Heart left ventricle (tissue), 16 donors: ENCODE measurements around the gene HEBP1. TPM values are rescaled to one million over a fixed set of nuclear protein-coding genes. Genes with fewer than 3 reads are reported as not detected.

Experiments used
- ATAC-seq, 4 donors: fragments of 200-7000 bp; cut with Tn5 transposase; one replicate each; pipeline ENCODE4 v1.9.1; 2020 to 2022; ENCODE audit warnings: moderate library complexity in 4 of 4, mild to moderate bottlenecking in 3 of 4, moderate number of reproducible peaks in 1 of 4
- DNase-seq, 5 donors: peaks; one replicate each; pipeline ENCODE4 v3.0.0-alpha.2; 2020
- H3K27ac ChIP-seq, 12 donors: fragments of 200-600 bp; sonication (generic) in 4 of 12; one replicate each; pipeline versions ENCODE4 v1.5.0 to v1.8.0; 2016 to 2022; ENCODE audit warnings: mild to moderate bottlenecking in 2 of 12
- H3K27me3 ChIP-seq, 9 donors: fragments of 200-600 bp; sonication (generic) in 2 of 9; one replicate each; pipeline versions ENCODE4 v1.5.1 to v1.8.0; 2016 to 2022; ENCODE audit warnings: mild to moderate bottlenecking in 3 of 9
- H3K36me3 ChIP-seq, 9 donors: fragments of 200-600 bp; sonication (generic) in 2 of 9; one replicate each; pipeline versions ENCODE4 v1.5.0 to v1.8.0; 2018 to 2022; ENCODE audit warnings: mild to moderate bottlenecking in 2 of 9
- H3K4me1 ChIP-seq, 12 donors: fragments of 200-600 bp; sonication (generic) in 4 of 12; one replicate each; pipeline versions ENCODE4 v1.5.0 to v1.8.0; 2016 to 2022; ENCODE audit warnings: mild to moderate bottlenecking in 3 of 12
- H3K4me3 ChIP-seq, 12 donors: fragments of 200-600 bp; sonication (generic) in 4 of 12; one replicate each; pipeline versions ENCODE4 v1.5.0 to v1.8.0; 2017 to 2022; ENCODE audit warnings: mild to moderate bottlenecking in 9 of 12, moderate library complexity in 4 of 12
- H3K9me3 ChIP-seq, 12 donors: fragments of 200-600 bp; sonication (generic) in 4 of 12; one replicate each; pipeline versions ENCODE4 v1.5.0 to v1.8.0; 2016 to 2022; ENCODE audit warnings: mild to moderate bottlenecking in 1 of 12
- POLR2A ChIP-seq, 2 donors: fragments of 450-650 bp; IDR thresholded peaks; one replicate each; pipeline ENCODE4 v1.6.1; 2017; ENCODE audit warnings: antibody characterized with exemption in 2 of 2, mild to moderate bottlenecking in 2 of 2, moderate library complexity in 2 of 2
- WGBS, 4 donors: extraction: QIAGEN DNeasy Blood & Tissue Kit in 2 of 4; methylation state at CpG; one replicate each; pipeline versions ENCODE4 v1.1.5 to v1.1.7; 2013 to 2018; 5-methylcytosine and 5-hydroxymethylcytosine counted together
- intact Hi-C, 10 donors: fragments of 100-400 bp; cut with DNase I; formaldehyde crosslinking; loops; one replicate each; pipeline versions ENCODE4 v1.11.1 to v1.14.2; 2022
- long read RNA-seq, 3 donors: library from polyadenylated mRNA; unstranded; transcript quantifications; one replicate each; pipeline ENCODE4 v2.0.0, GENCODE V29; 2020 to 2021
- polyA plus RNA-seq, 2 donors: library from polyadenylated mRNA; stranded (reverse); fragments of 200-250 nt; gene quantifications; one replicate each; pipeline ENCODE4 v1.2.3, GENCODE V29; 2013
- total RNA-seq, 9 donors: library from RNA; depleted of rRNA in 2 of 9; stranded (reverse); fragments of >200 nt in 2 of 9; fragmentation: NEBNext Ultra II Directional in 3 of 9; extraction: Animal tissue kit (Norgen Biotek cat#: 25700) in 3 of 9; gene quantifications; one replicate each; pipeline versions ENCODE4 v1.1.0 to v1.2.4, GENCODE V29; 2016 to 2023
- TF ChIP-seq, protein P1 (sequence below), 12 donors: fragments of 200-600 bp; sonication (generic) in 4 of 12; IDR thresholded peaks; one replicate each; pipeline versions ENCODE4 v1.5.0 to v1.8.0; 2018 to 2022; ENCODE audit warnings: antibody characterized with exemption in 12 of 12, mild to moderate bottlenecking in 5 of 12
- donor health status: ischemic (EF 13 %, LVEDD 7.1; RV severe dilation, severe dysfunction).
- donor health status: healthy with polysubstance abuse.
- donor health status: DM: no; HTN: yes; CAD: no.
- donor health status: DM: no; HTN: no; CAD: no.
- donor health status: ischemic (EF 25% LVEDD 6.9; RV normal size, moderate dysfunction).
- donor health status: ischemic (EF 25% LVEDD 5.7; RV mildly dilated, moderate dysfunction).
- donor health status: healthy.
- donor health status: DM: yes; HTN: yes; CAD: no.
- donor health status: ischemic (EF 35%, LVEDD 5.7; RV mildly dilated, moderate dysfunction).
- donor health status: nonischemic (EF 11% LVEDD 7.7; RV severe dilation, severe dysfunction).
- donor health status: DM: yes; HTN: yes; CAD: no.
- donor health status: PGD.
- donor health status: ischemic (EF 29% LVEDD 5.4; RV normal size, mild dysfunction).
- donor health status: nonischemic (EF 23%, LVEDD 6.1; RV moderate dilation, normal function).

The HEBP1 gene, protein sequence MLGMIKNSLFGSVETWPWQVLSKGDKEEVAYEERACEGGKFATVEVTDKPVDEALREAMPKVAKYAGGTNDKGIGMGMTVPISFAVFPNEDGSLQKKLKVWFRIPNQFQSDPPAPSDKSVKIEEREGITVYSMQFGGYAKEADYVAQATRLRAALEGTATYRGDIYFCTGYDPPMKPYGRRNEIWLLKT
- total RNA-seq = 10 to 100 TPM; 26.3 to 65.3 (median 52.6) TPM
- 10 to 100 TPM; 36.6 to 88.1 TPM for polyA plus RNA-seq
- long read RNA-seq, donor 1, transcript HEBP1-201 (4 exons, 1,173 nt) = major isoform, 66 of 70 reads
- long read RNA-seq, donor 1, partial matches to known transcripts = 1 of 70 reads
- long read RNA-seq, donor 1, other reads (novel, unspliced or antisense) = 2 of 70 reads
- long read RNA-seq, donor 2, transcript HEBP1-201 (4 exons, 1,173 nt) = major isoform, 81 of 83 reads
- long read RNA-seq, donor 2, partial matches to known transcripts = 1 of 83 reads
- long read RNA-seq, donor 2, other reads (novel, unspliced or antisense) = 0 of 83 reads
- long read RNA-seq, donor 3, transcript HEBP1-201 (4 exons, 1,173 nt) = major isoform, 35 of 40 reads
- long read RNA-seq, donor 3, partial matches to known transcripts = 1 of 40 reads
- long read RNA-seq, donor 3, other reads (novel, unspliced or antisense) = 3 of 40 reads

DNA sequence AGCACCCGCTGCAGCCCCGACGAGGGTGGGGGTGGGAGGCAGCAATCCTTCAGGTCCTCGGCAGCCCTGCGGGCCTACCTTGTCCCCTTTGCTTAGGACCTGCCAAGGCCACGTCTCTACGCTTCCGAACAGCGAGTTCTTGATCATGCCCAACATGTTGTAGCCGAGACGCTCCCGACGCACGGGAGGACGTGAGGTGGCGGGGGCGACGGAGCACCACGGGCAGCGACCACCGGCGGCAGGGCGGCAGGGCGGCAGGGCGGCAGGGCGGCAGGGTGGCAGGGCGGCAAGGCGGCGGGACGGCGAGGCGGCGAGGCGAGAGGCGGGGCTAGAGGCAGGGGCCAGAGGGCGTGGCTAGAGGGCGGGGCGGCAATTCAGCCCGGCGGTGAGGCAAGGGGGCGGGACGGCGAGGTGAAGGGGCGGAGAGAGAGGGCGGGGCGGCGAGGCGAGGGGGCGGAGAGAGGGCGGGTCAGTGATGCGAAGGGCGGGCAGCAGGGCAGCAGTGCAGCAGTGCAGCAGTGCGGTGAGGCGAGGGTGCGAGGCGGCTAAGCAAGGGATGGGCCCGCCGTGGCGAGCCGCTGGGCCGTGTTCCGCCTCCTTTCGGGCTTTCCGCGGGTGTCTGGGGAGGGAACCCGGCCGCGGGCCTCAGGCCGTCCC, at the start of gene HEBP1:
TSS of gene HEBP1 (minus strand) at position 307 of the 657 bp plus-strand sequence. CDS start at position 156, 151 bp downstream.
- ATAC-seq (peak; percentile 98 to 99 (median 98)), DNase-seq (peak; percentile 96 to 99 (median 98))
- no peaks in the 10 kb centered on the region for H3K9me3 ChIP-seq
- WGBS, 4 donors = 0 to 1% (median 1%) methylated on average over 38 to 69 of the region's 69 CpGs
- H3K4me1 ChIP-seq = peaks cover 0 to 64% (median 19%) of the 10 kb centered on the region in 12 donors
- no peaks in the 10 kb centered on the region for H3K27me3 ChIP-seq
- H3K36me3 ChIP-seq = no peaks in the 10 kb centered on the region
- H3K27ac ChIP-seq = peak within 1 kb of the TSS; percentile 28 to 98 (median 90)
- intact Hi-C loops = loop anchor here in 8 of 10 donors (2.0 to 10.0 kb wide), 11 partner anchors 37 to 232 kb away; partner anchors contain the start of genes EMP1 (in 1 of the 8) and FAM234B (in 1 of the 8)
- H3K4me3 ChIP-seq = peak within 1 kb of the TSS; percentile 65 to 94 (median 87)
- TF ChIP-seq, protein P1, sequence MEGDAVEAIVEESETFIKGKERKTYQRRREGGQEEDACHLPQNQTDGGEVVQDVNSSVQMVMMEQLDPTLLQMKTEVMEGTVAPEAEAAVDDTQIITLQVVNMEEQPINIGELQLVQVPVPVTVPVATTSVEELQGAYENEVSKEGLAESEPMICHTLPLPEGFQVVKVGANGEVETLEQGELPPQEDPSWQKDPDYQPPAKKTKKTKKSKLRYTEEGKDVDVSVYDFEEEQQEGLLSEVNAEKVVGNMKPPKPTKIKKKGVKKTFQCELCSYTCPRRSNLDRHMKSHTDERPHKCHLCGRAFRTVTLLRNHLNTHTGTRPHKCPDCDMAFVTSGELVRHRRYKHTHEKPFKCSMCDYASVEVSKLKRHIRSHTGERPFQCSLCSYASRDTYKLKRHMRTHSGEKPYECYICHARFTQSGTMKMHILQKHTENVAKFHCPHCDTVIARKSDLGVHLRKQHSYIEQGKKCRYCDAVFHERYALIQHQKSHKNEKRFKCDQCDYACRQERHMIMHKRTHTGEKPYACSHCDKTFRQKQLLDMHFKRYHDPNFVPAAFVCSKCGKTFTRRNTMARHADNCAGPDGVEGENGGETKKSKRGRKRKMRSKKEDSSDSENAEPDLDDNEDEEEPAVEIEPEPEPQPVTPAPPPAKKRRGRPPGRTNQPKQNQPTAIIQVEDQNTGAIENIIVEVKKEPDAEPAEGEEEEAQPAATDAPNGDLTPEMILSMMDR (IDR thresholded peaks at IDR 0.05) = no peak
- peak in 1 of 2 donors; percentile 94 for TF ChIP-seq POLR2A (IDR thresholded peaks at IDR 0.05)

DNA sequence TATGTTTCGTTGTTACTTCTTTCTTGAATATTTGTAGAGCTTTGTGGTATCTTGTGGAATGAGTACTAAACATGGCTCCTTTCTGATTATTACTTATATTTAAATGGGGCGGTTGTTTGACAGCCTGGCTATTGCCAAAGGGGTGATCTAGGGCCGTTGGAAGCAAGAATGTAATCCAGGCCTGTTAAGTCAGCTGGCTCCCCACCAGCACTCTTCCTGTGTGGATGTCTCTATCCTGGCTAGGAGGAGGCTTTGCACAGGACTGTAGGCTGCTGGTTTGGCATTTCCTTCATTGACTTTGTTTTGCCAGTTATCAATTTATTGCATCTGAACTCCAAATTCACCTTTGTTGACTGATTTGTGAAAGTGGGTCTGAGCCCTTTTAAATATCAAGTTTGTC, 49.8 kb upstream of the HEBP1 start:
- peaks cover 0 to 8% (median 0%) of the 10 kb centered on the region in 12 donors for H3K9me3 ChIP-seq
- no peak for DNase-seq
- no peak overlapping the region for H3K27ac ChIP-seq
- H3K27me3 ChIP-seq = no peaks in the 10 kb centered on the region
- TF ChIP-seq, protein P1 (IDR thresholded peaks at IDR 0.05) = no peak
- no peak for TF ChIP-seq POLR2A (IDR thresholded peaks at IDR 0.05)
- H3K4me3 ChIP-seq = no peak overlapping the region
- intact Hi-C loops = loop anchor here in 1 of 10 donors (5.0 kb wide), 1 partner anchor 152 kb away; no protein-coding TSS in a partner anchor
- no peaks in the 10 kb centered on the region for H3K36me3 ChIP-seq
- H3K4me1 ChIP-seq = peaks cover 0 to 27% (median 8%) of the 10 kb centered on the region in 12 donors
- 42 to 50% (median 44%) methylated on average over 3 of the region's 3 CpGs for WGBS, 4 donors
- no peak for ATAC-seq

DNA sequence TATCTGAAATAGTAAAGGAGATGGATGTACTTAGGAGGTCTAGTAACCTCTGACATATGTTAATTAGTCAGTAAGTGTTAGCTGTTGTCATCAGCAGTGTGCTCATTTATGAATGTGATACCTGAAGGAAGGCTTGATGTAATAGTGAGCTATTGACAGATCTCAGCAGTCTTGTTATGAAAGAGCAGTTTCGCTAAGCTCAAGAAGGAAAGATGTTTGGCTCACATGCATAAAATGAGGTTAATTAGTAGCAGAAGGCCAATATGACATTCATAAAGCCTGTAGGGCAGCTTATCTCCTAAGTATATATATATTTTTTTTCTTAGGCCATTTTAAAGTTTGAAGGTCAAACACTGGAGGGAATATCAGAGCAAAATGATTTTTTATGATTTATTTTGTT, 46.9 kb upstream of the HEBP1 start:
- 94 to 100% (median 95%) methylated on average over 1 of the region's 1 CpG for WGBS, 4 donors
- Histone ChIP-seq H3K4me3 (no peak overlapping the region), H3K36me3 (no peaks in the 10 kb centered on the region), H3K9me3 (no peaks in the 10 kb centered on the region), H3K27ac (no peak overlapping the region), H3K4me1 (peaks cover 0 to 32% (median 12%) of the 10 kb centered on the region in 12 donors), H3K27me3 (no peaks in the 10 kb centered on the region)
- no peak for TF ChIP-seq POLR2A (IDR thresholded peaks at IDR 0.05)
- TF ChIP-seq, protein P1 (IDR thresholded peaks at IDR 0.05) = no peak
- no peak for DNase-seq
- intact Hi-C loops = no loop called here
- ATAC-seq = no peak
